Esophagus muscularis mucosa (tissue), 4 donors: ENCODE results near the gene PRDX1.

Experiments
- CTCF ChIP-seq, 3 experiments: fragments of 200-600 bp in 2 of 3; fragments of 450-650 bp in 1 of 3; sonication (generic) in 2 of 3; IDR thresholded peaks; one replicate each; pipeline ENCODE4 v1.5.1; 2017 to 2019; ENCODE audit warnings: antibody characterized with exemption in 3 of 3, mild to moderate bottlenecking in 2 of 3, moderate library complexity in 1 of 3
- EP300 ChIP-seq: sonication (generic); formaldehyde crosslinking; IDR thresholded peaks from one replicate; pipeline ENCODE4 v1.6.1; 2017; ENCODE audit warnings: antibody characterized with exemption
- POLR2A ChIP-seq: fragments of 450-650 bp; IDR thresholded peaks from one replicate; pipeline ENCODE4 v1.6.1; 2017; ENCODE audit warnings: antibody characterized with exemption, moderate library complexity, mild to moderate bottlenecking, low read depth
- POLR2AphosphoS5 ChIP-seq, 2 donors: sonication (generic); formaldehyde crosslinking; IDR thresholded peaks; one replicate each; pipeline ENCODE4 v1.6.1; 2017; ENCODE audit warnings: antibody characterized with exemption in 2 of 2

DNA sequence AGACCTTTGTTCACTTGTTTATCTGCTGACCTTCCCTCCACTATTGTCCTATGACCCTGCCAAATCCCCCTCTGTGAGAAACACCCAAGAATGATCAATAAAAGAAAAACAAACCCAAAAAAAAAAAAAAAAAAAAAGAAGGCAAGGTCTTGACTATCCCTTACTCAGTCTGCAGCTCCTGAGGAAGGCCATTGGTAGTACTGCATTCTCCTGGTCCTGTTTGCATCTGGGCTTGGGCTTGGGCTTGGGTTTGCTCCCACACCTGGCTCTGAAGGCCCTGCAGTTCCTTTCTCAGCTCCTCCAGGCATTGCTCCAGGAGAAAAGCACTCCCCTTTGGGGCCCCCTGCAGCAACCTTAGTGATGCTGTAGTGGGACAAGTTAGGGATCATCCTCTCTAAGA lies 23.4 kb downstream of the PRDX1 start:
- TF ChIP-seq CTCF (IDR thresholded peaks at IDR 0.05) (no peak), POLR2A (no peak), EP300 (no peak), POLR2AphosphoS5 (IDR thresholded peaks at IDR 0.05) (no peak)
